ENCODE results near the gene DIRAS1.

GRCh38 chr19:2683430-2684003 lies 37.7 kb downstream of the DIRAS1 start:
- TF ChIP-seq REST (IDR thresholded peaks at IDR 0.05; ENCODE audit: low read depth): no peak
- TF ChIP-seq NFIC (IDR thresholded peaks at IDR 0.05): no peak
- TF ChIP-seq EP300 (IDR thresholded peaks at IDR 0.05; ENCODE audit: borderline replicate concordance): no peak
- TF ChIP-seq CEBPB (IDR thresholded peaks at IDR 0.05): no peak
- TF ChIP-seq CREB1 (IDR thresholded peaks at IDR 0.05; ENCODE audit: low read depth): no peak
- no peak for TF ChIP-seq YY1 (IDR thresholded peaks at IDR 0.05; ENCODE audit: low read depth)
- no peak for TF ChIP-seq TEAD4 (IDR thresholded peaks at IDR 0.05)
- no peak for TF ChIP-seq TCF12 (IDR thresholded peaks at IDR 0.05; ENCODE audit: low read depth)
- no peak for TF ChIP-seq ZBTB7A (IDR thresholded peaks at IDR 0.05; ENCODE audit: low read depth)
